IMR-90 (cell line): ENCODE measurements around the gene AGT. TPM values are rescaled to one million over a fixed set of nuclear protein-coding genes. Genes with fewer than 3 reads are reported as not detected.
A peak's percentile ranks its signal among the peaks of the same experiment; 100 is the strongest.

Experiments used
- ATAC-seq: fragments of 200-7000 bp; cut with Tn5 transposase; 2 replicates; pipeline ENCODE4 v1.9.1; 2020; ENCODE audit warnings: low read depth, mild to moderate bottlenecking, moderate library complexity
- BruUV-seq: library from RNA; stranded (reverse); fragments of 400-500 nt; replicated peaks from 2 replicates; lab custom pipeline; 2021; lab: Mats Ljungman, UMichigan
- CTCF ChIA-PET: fragments of 300-600 bp; formaldehyde crosslinking; extraction: SDS; loops from one replicate; lab custom pipeline; 2021; ENCODE audit warnings: antibody characterized with exemption; lab: Yijun Ruan, JAX
- POLR2A ChIA-PET: fragments of 300-600 bp; sonication (Branson Sonifier 250); formaldehyde crosslinking; loops from one replicate; lab custom pipeline; 2022; ENCODE audit warnings: antibody characterized with exemption; ENCODE audit not compliant: unreplicated experiment; lab: Charles Lee
- DNase-seq: peaks from one replicate; pipeline ENCODE4 v3.0.0; 2013
- H2AFZ ChIP-seq: replicated peaks from 2 replicates; pipeline ENCODE3; 2013; ENCODE audit warnings: low read length, mild to moderate bottlenecking; ENCODE audit not compliant: poor library complexity
- H2AK5ac ChIP-seq: 2 replicates; pipeline ENCODE4 v1.6.1; 2013; ENCODE audit warnings: low read depth, low read length, inconsistent platforms
- H2AK9ac ChIP-seq: replicated peaks from 2 replicates; pipeline ENCODE3; 2013; ENCODE audit warnings: mild to moderate bottlenecking, low read depth, low read length, moderate library complexity; ENCODE audit not compliant: poor library complexity
- H2BK120ac ChIP-seq: 2 replicates; pipeline ENCODE4 v1.6.1; 2013; ENCODE audit warnings: low read depth, low read length, inconsistent platforms
- H2BK15ac ChIP-seq: 3 replicates; pipeline ENCODE4 v1.6.1; 2013; ENCODE audit warnings: low read depth, low read length, inconsistent platforms
- H2BK20ac ChIP-seq: 2 replicates; pipeline ENCODE4 v1.6.1; 2013; ENCODE audit warnings: low read depth, mild to moderate bottlenecking, inconsistent platforms, low read length, moderate library complexity
- H2BK5ac ChIP-seq: 2 replicates; pipeline ENCODE4 v1.6.1; 2013; ENCODE audit warnings: mild to moderate bottlenecking, low read depth, low read length, inconsistent platforms; ENCODE audit not compliant: poor library complexity, severe bottlenecking
- H3K14ac ChIP-seq: replicated peaks from 2 replicates; pipeline ENCODE4 v1.6.1; 2013; ENCODE audit warnings: low read depth, low read length, inconsistent platforms
- H3K18ac ChIP-seq: 2 replicates; pipeline ENCODE4 v1.6.1; 2013; ENCODE audit warnings: low read depth, low read length, control low read depth
- H3K23ac ChIP-seq: 2 replicates; pipeline ENCODE4 v1.6.1; 2013; ENCODE audit warnings: low read depth, low read length, inconsistent platforms
- H3K27ac ChIP-seq: 2 replicates; pipeline ENCODE4 v1.5.1; 2013; ENCODE audit warnings: mild to moderate bottlenecking, control low read depth, low read length; ENCODE audit not compliant: insufficient read depth
- H3K27me3 ChIP-seq: 2 replicates; pipeline ENCODE4 v1.6.1; 2013; ENCODE audit warnings: low read length; ENCODE audit not compliant: control insufficient read depth, insufficient read depth
- H3K36me3 ChIP-seq: 2 replicates; pipeline ENCODE4 v1.6.1; 2013; ENCODE audit warnings: low read length, mixed read lengths; ENCODE audit not compliant: control insufficient read depth, insufficient read depth
- H3K4ac ChIP-seq: 2 replicates; pipeline ENCODE4 v1.6.1; 2013; ENCODE audit warnings: low read depth, low read length, inconsistent platforms
- H3K4me1 ChIP-seq: 2 replicates; pipeline ENCODE4 v1.6.1; 2013; ENCODE audit warnings: low read length, mixed read lengths; ENCODE audit not compliant: control insufficient read depth, insufficient read depth
- H3K4me2 ChIP-seq: 2 replicates; pipeline ENCODE4 v1.6.1; 2013; ENCODE audit warnings: low read depth, mild to moderate bottlenecking, control low read depth, low read length, moderate library complexity
- H3K4me3 ChIP-seq: 2 replicates; pipeline ENCODE4 v1.5.1; 2013; ENCODE audit warnings: low read depth, mild to moderate bottlenecking, control low read depth, low read length, moderate library complexity; ENCODE audit not compliant: insufficient read depth
- H3K56ac ChIP-seq: 2 replicates; pipeline ENCODE4 v1.6.1; 2013; ENCODE audit warnings: low read length, inconsistent platforms; ENCODE audit not compliant: insufficient read depth; ENCODE audit errors: extremely low read depth
- H3K79me1 ChIP-seq, 2 experiments: 2 replicates each; pipeline ENCODE4 v1.6.1; 2013; ENCODE audit warnings: low read length in 2 of 2, inconsistent platforms in 1 of 2, low read depth in 1 of 2
- H3K9ac ChIP-seq: 2 replicates; pipeline ENCODE4 v1.6.1; 2013; ENCODE audit warnings: low read depth, low read length, control low read depth
- H3K9me1 ChIP-seq: 2 replicates; pipeline ENCODE4 v1.6.1; 2013; ENCODE audit warnings: low read length, inconsistent platforms; ENCODE audit not compliant: insufficient read depth
- H3K9me3 ChIP-seq: 2 replicates; pipeline ENCODE4 v1.6.1; 2013; ENCODE audit warnings: low read length; ENCODE audit not compliant: control insufficient read depth, insufficient read depth
- H4K20me1 ChIP-seq: 2 replicates; pipeline ENCODE4 v1.6.1; 2013; ENCODE audit warnings: low read length, inconsistent platforms; ENCODE audit not compliant: insufficient read depth
- H4K5ac ChIP-seq: 2 replicates; pipeline ENCODE4 v1.6.1; 2013; ENCODE audit warnings: mild to moderate bottlenecking, low read depth, low read length, control low read depth
- H4K8ac ChIP-seq, 2 experiments: 2 replicates each; pipeline ENCODE4 v1.6.1; 2013; ENCODE audit warnings: low read depth in 2 of 2, low read length in 2 of 2, control low read depth in 1 of 2, inconsistent platforms in 1 of 2
- H4K91ac ChIP-seq: 2 replicates; pipeline ENCODE4 v1.6.1; 2013; ENCODE audit warnings: low read depth, low read length, inconsistent platforms; ENCODE audit not compliant: insufficient read depth
- BHLHE40 ChIP-seq: fragments of 150-350 bp; IDR thresholded peaks from 2 replicates; pipeline ENCODE4 v1.6.1; 2016; ENCODE audit warnings: mild to moderate bottlenecking, low read depth, low read length
- CEBPB ChIP-seq: IDR thresholded peaks from 2 replicates; pipeline ENCODE4 v1.6.1; 2012; ENCODE audit warnings: low read depth, low read length, improper control_type of control experiment
- CTCF ChIP-seq: conservative IDR thresholded peaks from 2 replicates; pipeline ENCODE4 v1.5.1; 2012; ENCODE audit warnings: mild to moderate bottlenecking, low read depth, low read length, improper control_type of control experiment
- ELK1 ChIP-seq: fragments of 150-350 bp; IDR thresholded peaks from 2 replicates; pipeline ENCODE4 v1.6.1; 2016; ENCODE audit warnings: low read depth, mild to moderate bottlenecking, low read length, moderate library complexity, borderline replicate concordance
- FOS ChIP-seq: fragments of 150-350 bp; IDR thresholded peaks from 2 replicates; pipeline ENCODE4 v1.6.1; 2016; ENCODE audit warnings: low read depth, low read length
- MAZ ChIP-seq: IDR thresholded peaks from 2 replicates; pipeline ENCODE4 v1.6.1; 2012; ENCODE audit warnings: low read depth, mild to moderate bottlenecking, low read length, improper control_type of control experiment, moderate library complexity, borderline replicate concordance
- MXI1 ChIP-seq: IDR thresholded peaks from 2 replicates; pipeline ENCODE4 v1.6.1; 2012; ENCODE audit warnings: low read depth, mild to moderate bottlenecking, low read length, moderate library complexity, borderline replicate concordance
- NFE2L2 ChIP-seq: fragments of 150-350 bp; IDR thresholded peaks from 2 replicates; pipeline ENCODE4 v1.6.1; 2016; ENCODE audit warnings: low read depth, mild to moderate bottlenecking, low read length
- POLR2A ChIP-seq: IDR thresholded peaks from 2 replicates; pipeline ENCODE4 v1.6.1; 2012; ENCODE audit warnings: mild to moderate bottlenecking, low read depth, low read length
- RAD21 ChIP-seq: IDR thresholded peaks from 2 replicates; pipeline ENCODE4 v1.6.1; 2012; ENCODE audit warnings: low read length, improper control_type of control experiment
- RFX5 ChIP-seq: IDR thresholded peaks from 2 replicates; pipeline ENCODE4 v1.8.0; 2012; ENCODE audit warnings: low read depth, mild to moderate bottlenecking, low read length, moderate library complexity
- USF2 ChIP-seq: fragments of 150-350 bp; IDR thresholded peaks from 2 replicates; pipeline ENCODE4 v1.6.1; 2017; ENCODE audit warnings: mild to moderate bottlenecking, antibody characterized with exemption, low read length, low read depth
- WGBS, 2 experiments: methylation state at CpG; one replicate each; pipeline versions ENCODE4 v1.1.5 to v1.1.7; 2013; ENCODE audit warnings: missing lambda C conversion rate in 2 of 2; ENCODE audit not compliant: insufficient read length in 1 of 2; ENCODE audit errors: extremely low coverage in 2 of 2; 5-methylcytosine and 5-hydroxymethylcytosine counted together
- dilution Hi-C: fragments of 300-500 bp; cut with HindIII; formaldehyde crosslinking; loops from one replicate; pipeline ENCODE4 v1.14.3; 2018; ENCODE audit warnings: low sequenced_read_pairs; ENCODE audit not compliant: unreplicated experiment
- in situ Hi-C: fragments of 300-500 bp; cut with MboI; formaldehyde crosslinking; loops from 3 replicates; pipeline ENCODE4 v1.14.3; 2019; ENCODE audit warnings: low sequenced_read_pairs, inconsistent platforms, mixed read lengths
- intact Hi-C: fragments of 100-400 bp; cut with micrococcal nuclease; formaldehyde crosslinking; loops from 2 replicates; pipeline ENCODE4 v1.10.0; 2022
- polyA plus RNA-seq, 3 experiments: library from polyadenylated mRNA; depleted of rRNA; stranded (reverse); fragments of >200 nt; gene quantifications; 2 replicates each; pipeline ENCODE4 v1.2.3, GENCODE V29; 2012; ENCODE audit warnings: low replicate concordance in 1 of 3
- total RNA-seq: library from RNA; depleted of rRNA; stranded (reverse); fragments of >200 nt; gene quantifications from 2 replicates; pipeline ENCODE4 v1.2.3, GENCODE V29; 2012

Gene AGT
- total and polyA plus RNA-seq, 2 of the 4 experiments (the other 2 are of a cell fraction): 0.18 to 0.34 TPM

- Histone ChIP-seq H3K9me1 (peaks cover 3% of the 10 kb centered on the region), H2AFZ (no peak overlapping the region), H3K14ac (no peak overlapping the region), H3K4ac (no peak overlapping the region), H3K9me3 (no peaks in the 10 kb centered on the region), H3K27ac (no peak overlapping the region), H2AK5ac (no peak overlapping the region), H3K4me1 (peaks cover under 1% of the 10 kb centered on the region; the same call in 1 of the 2 replicates), H3K4me3 (no peak overlapping the region), H3K4me2 (no peak overlapping the region), H2AK9ac (no peak overlapping the region), H4K8ac (no peak overlapping the region), H4K5ac (no peak overlapping the region), H2BK5ac (no peak overlapping the region), H3K23ac (no peak overlapping the region), H3K18ac (no peak overlapping the region), H2BK15ac (no peak overlapping the region), H4K91ac (no peak overlapping the region), H3K56ac (no peak overlapping the region), H3K79me1 (no peaks in the 10 kb centered on the region), H3K9ac (no peak overlapping the region), H3K27me3 (peaks cover 20% of the 10 kb centered on the region), H4K20me1 (no peaks in the 10 kb centered on the region), H3K36me3 (no peaks in the 10 kb centered on the region), H2BK20ac (no peak overlapping the region), H2BK120ac (no peak overlapping the region)
- no TSS peak for BruUV-seq
- intact Hi-C loops (no loop called here), in situ Hi-C loops (no loop called here), dilution Hi-C loops (no loop called here)
- ATAC-seq (peak; percentile 41), DNase-seq (no peak)
- 20% methylated on average over 2 of the region's 8 CpGs; no CpG with 5 or more reads in 1 of the 2 experiments for WGBS, 2 experiments
- ChIA-PET POLR2A (no interaction called here), CTCF (no interaction called here)
- no peak for TF ChIP-seq MAZ
- no peak for TF ChIP-seq ELK1
- no peak for TF ChIP-seq POLR2A
- TF ChIP-seq MXI1: no peak
- no peak for TF ChIP-seq BHLHE40
- no peak for TF ChIP-seq RAD21
- no peak for TF ChIP-seq CEBPB
- TF ChIP-seq RFX5: no peak
- TF ChIP-seq CTCF: no peak
- TF ChIP-seq USF2: no peak
- no peak for TF ChIP-seq NFE2L2
- no peak for TF ChIP-seq FOS
Measured at GRCh38 chr1:230758709-230759368, 44.9 kb upstream of the AGT start.
